ENCODE measurements around the gene BACE1-AS. TPM values are rescaled to one million over a fixed set of nuclear protein-coding genes. Genes with fewer than 3 reads are reported as not detected.

The BACE1-AS gene
- total RNA-seq, 2 donors from 2014 or later: 5.8 to 7.8 TPM

- TF ChIP-seq, protein P1, sequence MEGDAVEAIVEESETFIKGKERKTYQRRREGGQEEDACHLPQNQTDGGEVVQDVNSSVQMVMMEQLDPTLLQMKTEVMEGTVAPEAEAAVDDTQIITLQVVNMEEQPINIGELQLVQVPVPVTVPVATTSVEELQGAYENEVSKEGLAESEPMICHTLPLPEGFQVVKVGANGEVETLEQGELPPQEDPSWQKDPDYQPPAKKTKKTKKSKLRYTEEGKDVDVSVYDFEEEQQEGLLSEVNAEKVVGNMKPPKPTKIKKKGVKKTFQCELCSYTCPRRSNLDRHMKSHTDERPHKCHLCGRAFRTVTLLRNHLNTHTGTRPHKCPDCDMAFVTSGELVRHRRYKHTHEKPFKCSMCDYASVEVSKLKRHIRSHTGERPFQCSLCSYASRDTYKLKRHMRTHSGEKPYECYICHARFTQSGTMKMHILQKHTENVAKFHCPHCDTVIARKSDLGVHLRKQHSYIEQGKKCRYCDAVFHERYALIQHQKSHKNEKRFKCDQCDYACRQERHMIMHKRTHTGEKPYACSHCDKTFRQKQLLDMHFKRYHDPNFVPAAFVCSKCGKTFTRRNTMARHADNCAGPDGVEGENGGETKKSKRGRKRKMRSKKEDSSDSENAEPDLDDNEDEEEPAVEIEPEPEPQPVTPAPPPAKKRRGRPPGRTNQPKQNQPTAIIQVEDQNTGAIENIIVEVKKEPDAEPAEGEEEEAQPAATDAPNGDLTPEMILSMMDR (IDR thresholded peaks at IDR 0.05): no peak
- DNase-seq (ENCODE audit: low spot score) (no peak), ATAC-seq (ENCODE audit: insufficient number of reproducible peaks, low FRiP score, low read depth) (no peak)
- Histone ChIP-seq H3K27ac (no peak overlapping the region), H3K9me3 (no peaks in the 10 kb centered on the region), H3K4me1 (ENCODE audit: control insufficient read depth in 1 of 2, low read depth in 2 of 2) (no peaks in the 10 kb centered on the region), H3K27me3 (replicated peaks; ENCODE audit: insufficient read depth) (no peaks in the 10 kb centered on the region), H3K36me3 (peaks cover 32% of the 10 kb centered on the region), H3K4me3 (no peak overlapping the region)
Measured at GRCh38 chr11:117281159-117281558, 10.0 kb upstream of the BACE1-AS start.

- Histone ChIP-seq H3K4me3 (no peak overlapping the region), H3K27ac (no peak overlapping the region), H3K27me3 (replicated peaks; ENCODE audit: insufficient read depth) (no peaks in the 10 kb centered on the region), H3K4me1 (ENCODE audit: control insufficient read depth in 1 of 2, low read depth in 2 of 2) (no peaks in the 10 kb centered on the region), H3K36me3 (peaks cover 33% of the 10 kb centered on the region), H3K9me3 (no peaks in the 10 kb centered on the region)
- no peak for DNase-seq (ENCODE audit: low spot score)
- no peak for ATAC-seq (ENCODE audit: insufficient number of reproducible peaks, low FRiP score, low read depth)
- TF ChIP-seq, protein P1 (IDR thresholded peaks at IDR 0.05): no peak
Measured at GRCh38 chr11:117281869-117282268, 9.3 kb upstream of the BACE1-AS start.

DNA sequence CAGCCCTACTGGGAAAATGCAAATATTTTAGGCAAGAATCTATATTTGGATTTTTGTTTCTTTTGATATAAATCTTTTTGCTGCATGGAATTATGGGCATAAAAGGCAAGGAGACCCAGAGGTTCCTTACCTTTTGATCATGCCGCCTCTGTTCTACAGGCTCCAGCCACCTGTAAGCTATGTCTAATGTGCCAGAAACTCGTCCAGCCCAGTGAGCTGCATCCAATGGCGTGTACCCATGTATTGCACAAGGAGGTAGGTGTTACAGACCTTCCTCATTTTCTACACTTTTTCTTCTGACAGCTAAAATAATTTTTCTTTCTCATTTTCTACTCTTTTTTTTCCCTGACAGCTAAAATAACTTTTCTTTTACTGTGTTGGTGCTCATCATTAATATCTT lies 8.2 kb upstream of the BACE1-AS start:
- Histone ChIP-seq H3K4me3 (no peak overlapping the region), H3K9me3 (no peaks in the 10 kb centered on the region), H3K4me1 (ENCODE audit: control insufficient read depth in 1 of 2, low read depth in 2 of 2) (no peaks in the 10 kb centered on the region), H3K27ac (no peak overlapping the region), H3K36me3 (peaks cover 42% of the 10 kb centered on the region), H3K27me3 (replicated peaks; ENCODE audit: insufficient read depth) (no peaks in the 10 kb centered on the region)
- TF ChIP-seq, protein P1 (IDR thresholded peaks at IDR 0.05): no peak
- DNase-seq (ENCODE audit: low spot score) (no peak), ATAC-seq (ENCODE audit: insufficient number of reproducible peaks, low FRiP score, low read depth) (no peak)

DNA sequence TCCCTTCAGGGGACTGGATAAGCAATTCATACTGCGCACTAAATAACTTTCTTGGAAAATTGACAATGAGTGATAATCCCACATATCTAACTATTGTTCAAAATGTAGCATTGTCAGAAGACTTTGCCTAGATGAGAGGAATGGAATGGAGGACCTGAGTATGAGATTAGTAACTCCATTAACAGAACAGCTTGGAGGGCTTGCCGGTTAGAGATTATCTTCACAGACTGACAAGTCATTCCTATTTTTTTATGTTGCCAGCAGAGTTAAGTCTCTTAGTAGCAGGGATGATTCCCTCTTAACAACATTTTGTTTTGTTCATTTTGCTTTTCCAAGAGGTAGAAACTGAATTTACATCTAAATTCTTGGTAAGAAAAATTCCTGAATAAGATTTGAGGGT lies 7.1 kb upstream of the BACE1-AS start:
- no peak for DNase-seq (ENCODE audit: low spot score)
- Histone ChIP-seq H3K36me3 (peaks cover 42% of the 10 kb centered on the region), H3K4me1 (ENCODE audit: control insufficient read depth in 1 of 2, low read depth in 2 of 2) (no peaks in the 10 kb centered on the region), H3K4me3 (no peak overlapping the region), H3K27ac (no peak overlapping the region), H3K27me3 (replicated peaks; ENCODE audit: insufficient read depth) (no peaks in the 10 kb centered on the region), H3K9me3 (no peaks in the 10 kb centered on the region)
- TF ChIP-seq, protein P1 (IDR thresholded peaks at IDR 0.05): no peak
- ATAC-seq (ENCODE audit: insufficient number of reproducible peaks, low FRiP score, low read depth): no peak

DNA sequence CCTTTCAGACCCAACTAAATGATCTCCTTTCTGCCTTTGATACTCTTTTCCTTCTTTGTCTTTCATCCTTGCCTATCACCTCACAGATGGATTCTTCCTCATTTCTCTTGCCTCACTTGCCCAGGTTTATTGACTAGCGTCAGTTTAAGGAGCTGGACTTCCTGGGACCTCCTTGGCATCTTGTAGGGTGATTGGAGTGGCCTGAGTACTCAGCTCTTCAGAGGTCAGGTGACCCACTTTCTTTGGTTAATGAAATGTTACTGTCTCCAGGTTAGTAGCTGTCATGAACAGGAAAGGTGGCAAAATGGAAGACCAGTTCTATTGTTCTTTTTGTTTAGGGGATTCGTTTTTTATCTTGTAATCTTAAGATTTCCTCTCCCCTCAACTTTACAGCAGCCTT lies 4.6 kb upstream of the BACE1-AS start:
- no peak overlapping the region for H3K4me3 ChIP-seq
- ATAC-seq (ENCODE audit: insufficient number of reproducible peaks, low FRiP score, low read depth) (no peak), DNase-seq (ENCODE audit: low spot score) (no peak)
- no peaks in the 10 kb centered on the region for H3K9me3 ChIP-seq
- TF ChIP-seq, protein P1 (IDR thresholded peaks at IDR 0.05): no peak
- H3K27me3 ChIP-seq (replicated peaks; ENCODE audit: insufficient read depth): no peaks in the 10 kb centered on the region
- no peak overlapping the region for H3K27ac ChIP-seq
- H3K36me3 ChIP-seq: peaks cover 40% of the 10 kb centered on the region
- H3K4me1 ChIP-seq (ENCODE audit: control insufficient read depth in 1 of 2, low read depth in 2 of 2): no peaks in the 10 kb centered on the region

Data from thoracic aorta (tissue), 2 donors.